SU-DHL-6 (cell line): ENCODE measurements around the gene MPC1L.

Source experiments
- CTCF ChIP-seq: fragments of 200-600 bp; sonication (generic); IDR thresholded peaks from one replicate; pipeline ENCODE4 v1.5.1; 2017; ENCODE audit warnings: antibody characterized with exemption, mild to moderate bottlenecking, low read length, moderate library complexity; ENCODE audit not compliant: insufficient read depth, poor library complexity, severe bottlenecking
- EZH2phosphoT487 ChIP-seq: fragments of 200-600 bp; sonication (generic), shearing (Covaris generic); conservative IDR thresholded peaks from 2 replicates; pipeline ENCODE4 v1.6.1; 2018; ENCODE audit warnings: mild to moderate bottlenecking, antibody characterized with exemption, low read length, moderate library complexity, mixed read lengths

DNA sequence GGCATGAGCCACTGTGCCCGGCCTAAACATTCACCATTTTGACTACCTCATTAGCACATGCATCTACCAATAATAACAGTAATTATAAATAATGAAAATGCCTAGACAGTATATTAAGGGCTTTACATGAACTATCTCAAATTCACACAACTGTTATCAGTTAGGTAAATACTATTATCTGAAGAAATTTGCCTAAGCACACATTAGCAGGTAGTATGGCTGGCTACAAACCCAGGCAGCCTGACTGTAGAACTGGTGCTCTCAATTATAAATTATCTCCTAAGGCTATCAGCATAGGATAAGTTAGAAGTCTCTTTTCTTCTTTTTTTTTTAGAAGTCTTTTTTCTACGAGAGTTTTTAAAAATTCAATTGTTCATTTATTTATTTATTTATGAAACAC is 38.3 kb downstream of the MPC1L start:
- TF ChIP-seq CTCF (no peak), EZH2phosphoT487 (no peak)
